ENCODE data around the gene GPR31. TPM values are rescaled to one million over a fixed set of nuclear protein-coding genes. Genes with fewer than 3 reads are reported as not detected.

The GPR31 gene
- total and polyA plus RNA-seq, 2 of the 4 experiments (the other 2 are of a cell fraction) = not detected

DNA sequence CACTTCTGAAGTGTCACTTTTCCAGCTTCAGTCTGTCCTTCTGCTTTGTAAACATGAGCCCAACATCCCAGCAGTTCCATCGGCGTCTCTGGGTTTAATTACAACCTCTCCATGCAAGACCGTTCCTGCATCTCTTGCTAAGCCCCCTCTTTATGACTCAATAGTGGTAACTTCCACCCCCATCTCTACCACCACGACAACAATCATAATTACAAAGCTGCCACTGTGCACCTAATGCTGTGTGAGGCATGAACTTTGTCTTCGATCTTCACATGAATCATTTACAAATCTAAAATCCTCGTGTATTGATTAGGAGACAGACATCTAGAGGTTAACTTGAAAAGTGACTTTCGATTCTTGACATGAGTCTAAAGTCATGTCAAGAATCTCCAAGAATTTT, 39.8 kb downstream of the GPR31 start:
- Histone ChIP-seq H3K56ac (ENCODE audit: extremely low read depth, insufficient read depth, low read length) (no peak overlapping the region), H3K79me1 (ENCODE audit: low read depth in 1 of 2, low read length in 2 of 2) (no peaks in the 10 kb centered on the region), H4K20me1 (ENCODE audit: insufficient read depth, low read length) (no peaks in the 10 kb centered on the region), H2AFZ (replicated peaks; ENCODE audit: low read length, poor library complexity) (no peak overlapping the region), H3K36me3 (ENCODE audit: control insufficient read depth, insufficient read depth, low read length) (no peaks in the 10 kb centered on the region), H2BK20ac (ENCODE audit: low read depth, low read length) (no peak overlapping the region), H2AK9ac (replicated peaks; ENCODE audit: low read depth, low read length, poor library complexity) (no peak overlapping the region), H3K27ac (ENCODE audit: insufficient read depth, low read length) (no peak overlapping the region), H3K9me1 (ENCODE audit: insufficient read depth, low read length) (no peaks in the 10 kb centered on the region), H3K4ac (ENCODE audit: low read depth, low read length) (no peak overlapping the region), H2BK15ac (ENCODE audit: low read depth, low read length) (no peak overlapping the region), H2BK120ac (ENCODE audit: low read depth, low read length) (no peak overlapping the region), H3K4me2 (ENCODE audit: low read depth, low read length) (no peak overlapping the region), H3K9me3 (ENCODE audit: control insufficient read depth, insufficient read depth, low read length) (peaks cover 28% of the 10 kb centered on the region), H3K23ac (ENCODE audit: low read depth, low read length) (no peak overlapping the region), H3K27me3 (ENCODE audit: control insufficient read depth, insufficient read depth, low read length) (no peaks in the 10 kb centered on the region), H3K18ac (ENCODE audit: low read depth, low read length) (no peak overlapping the region), H2AK5ac (ENCODE audit: low read depth, low read length) (no peak overlapping the region), H3K14ac (replicated peaks; ENCODE audit: low read depth, low read length) (no peak overlapping the region), H3K4me1 (ENCODE audit: control insufficient read depth, insufficient read depth, low read length) (no peaks in the 10 kb centered on the region), H3K4me3 (ENCODE audit: insufficient read depth, low read depth, low read length) (no peak overlapping the region), H4K91ac (ENCODE audit: insufficient read depth, low read depth, low read length) (no peak overlapping the region), H4K5ac (ENCODE audit: low read depth, low read length) (no peak overlapping the region), H3K9ac (ENCODE audit: low read depth, low read length) (no peak overlapping the region), H2BK5ac (ENCODE audit: low read depth, low read length, poor library complexity, severe bottlenecking) (no peak overlapping the region), H4K8ac (ENCODE audit: low read depth in 2 of 2, low read length in 2 of 2) (no peak overlapping the region)
- intact Hi-C loops (cut with micrococcal nuclease) (no loop called here), dilution Hi-C loops (cut with HindIII; ENCODE audit: low sequenced_read_pairs, unreplicated experiment) (no loop called here), in situ Hi-C loops (cut with MboI; ENCODE audit: low sequenced_read_pairs) (no loop called here)
- TF ChIP-seq RCOR1 (IDR thresholded peaks at IDR 0.05; ENCODE audit: insufficient replicate concordance, low read length) = no peak
- TF ChIP-seq MXI1 (IDR thresholded peaks at IDR 0.05; ENCODE audit: borderline replicate concordance, low read depth, low read length) = no peak
- TF ChIP-seq CTCF (conservative IDR thresholded peaks at IDR 0.05; ENCODE audit: low read depth, low read length) = no peak
- TF ChIP-seq, protein P1, sequence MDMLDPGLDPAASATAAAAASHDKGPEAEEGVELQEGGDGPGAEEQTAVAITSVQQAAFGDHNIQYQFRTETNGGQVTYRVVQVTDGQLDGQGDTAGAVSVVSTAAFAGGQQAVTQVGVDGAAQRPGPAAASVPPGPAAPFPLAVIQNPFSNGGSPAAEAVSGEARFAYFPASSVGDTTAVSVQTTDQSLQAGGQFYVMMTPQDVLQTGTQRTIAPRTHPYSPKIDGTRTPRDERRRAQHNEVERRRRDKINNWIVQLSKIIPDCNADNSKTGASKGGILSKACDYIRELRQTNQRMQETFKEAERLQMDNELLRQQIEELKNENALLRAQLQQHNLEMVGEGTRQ (IDR thresholded peaks at IDR 0.05; ENCODE audit: low read depth, low read length) = no peak
- TF ChIP-seq MAFK (IDR thresholded peaks at IDR 0.05; ENCODE audit: low read depth, low read length) = no peak
- TF ChIP-seq FOS (IDR thresholded peaks at IDR 0.05; ENCODE audit: low read depth, low read length) = no peak
- TF ChIP-seq, protein P2, sequence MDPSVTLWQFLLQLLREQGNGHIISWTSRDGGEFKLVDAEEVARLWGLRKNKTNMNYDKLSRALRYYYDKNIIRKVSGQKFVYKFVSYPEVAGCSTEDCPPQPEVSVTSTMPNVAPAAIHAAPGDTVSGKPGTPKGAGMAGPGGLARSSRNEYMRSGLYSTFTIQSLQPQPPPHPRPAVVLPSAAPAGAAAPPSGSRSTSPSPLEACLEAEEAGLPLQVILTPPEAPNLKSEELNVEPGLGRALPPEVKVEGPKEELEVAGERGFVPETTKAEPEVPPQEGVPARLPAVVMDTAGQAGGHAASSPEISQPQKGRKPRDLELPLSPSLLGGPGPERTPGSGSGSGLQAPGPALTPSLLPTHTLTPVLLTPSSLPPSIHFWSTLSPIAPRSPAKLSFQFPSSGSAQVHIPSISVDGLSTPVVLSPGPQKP (IDR thresholded peaks at IDR 0.05; ENCODE audit: borderline replicate concordance, low read depth, low read length) = no peak
- TF ChIP-seq RFX5 (IDR thresholded peaks at IDR 0.05; ENCODE audit: low read depth, low read length) = no peak
- TF ChIP-seq BHLHE40 (IDR thresholded peaks at IDR 0.05; ENCODE audit: low read depth, low read length) = no peak
- TF ChIP-seq NFE2L2 (IDR thresholded peaks at IDR 0.05; ENCODE audit: low read depth, low read length) = no peak
- no peak for TF ChIP-seq CHD1 (IDR thresholded peaks at IDR 0.05; ENCODE audit: low read depth, low read length)
- no peak for TF ChIP-seq RAD21 (IDR thresholded peaks at IDR 0.05; ENCODE audit: low read length)
- TF ChIP-seq SMC3 (IDR thresholded peaks at IDR 0.05; ENCODE audit: low read depth, low read length) = no peak
- TF ChIP-seq MAZ (IDR thresholded peaks at IDR 0.05; ENCODE audit: borderline replicate concordance, low read depth, low read length) = no peak
- no peak for TF ChIP-seq POLR2A (IDR thresholded peaks at IDR 0.05; ENCODE audit: low read depth, low read length)
- no peak for TF ChIP-seq CEBPB (IDR thresholded peaks at IDR 0.05; ENCODE audit: low read depth, low read length)
- ChIA-PET POLR2A (ENCODE audit: unreplicated experiment) (no interaction called here), CTCF (no interaction called here)
- BruUV-seq (replicated peaks) = no TSS peak
- DNase-seq = no peak
- ATAC-seq (ENCODE audit: low read depth) = no peak
- 17% methylated on average over 1 of the region's 7 CpGs; no CpG with 5 or more reads in 1 of the 2 experiments for WGBS, 2 experiments (ENCODE audit: extremely low coverage in 2 of 2, insufficient read length in 1 of 2)
